Measurements from ENCODE around the gene ACSL5.
A peak's percentile ranks its signal among the peaks of the same experiment; 100 is the strongest.

Gene ACSL5

DNA sequence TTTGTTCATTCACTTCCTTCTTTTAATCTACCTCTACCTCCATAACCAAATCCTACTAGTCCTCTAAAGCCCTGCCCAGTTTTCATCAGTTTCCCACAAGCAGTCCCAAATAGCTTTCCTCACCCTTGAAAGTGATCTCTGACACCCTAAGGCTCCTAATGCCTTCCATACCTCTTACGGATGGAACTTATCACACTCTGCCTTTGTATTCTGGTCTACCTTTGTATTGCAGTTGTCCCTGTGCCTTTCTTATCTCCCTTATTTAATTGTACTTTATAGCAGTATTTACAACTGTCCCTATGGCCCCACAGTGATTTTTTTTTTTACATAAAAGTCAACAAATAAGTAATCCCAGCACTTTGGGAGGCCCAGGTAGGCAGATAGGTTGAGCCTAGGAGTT lies 33.8 kb downstream of the ACSL5 start:
- no peak for DNase-seq (ENCODE audit: low read depth)

- DNase-seq (ENCODE audit: low read depth), result no peak
These were observed 35.4 kb downstream of the ACSL5 start for GRCh38 chr10:112409299-112409698.

- no peak for DNase-seq (ENCODE audit: low read depth)
These were observed 35.8 kb downstream of the ACSL5 start for GRCh38 chr10:112409755-112410154.

DNA sequence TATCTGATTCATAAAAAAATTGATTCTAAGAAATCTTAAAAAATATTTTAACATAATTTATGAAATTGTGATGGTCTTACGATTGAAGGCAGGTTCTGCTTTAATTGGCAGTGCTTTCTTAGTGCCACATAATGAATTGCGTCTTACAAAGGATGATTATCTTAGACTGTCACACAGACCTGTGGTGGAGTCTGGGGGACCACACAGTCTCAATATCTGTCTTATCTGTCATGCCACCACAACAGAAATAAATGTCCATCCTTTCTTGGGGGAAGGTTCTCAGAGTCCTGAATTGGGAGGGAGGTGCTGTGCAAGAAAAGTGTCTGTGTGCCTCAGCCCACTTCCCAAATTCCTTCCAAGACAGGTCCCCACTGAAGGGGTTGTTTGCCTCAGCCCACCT lies 38.8 kb downstream of the ACSL5 start:
- no peak for DNase-seq (ENCODE audit: low read depth)

DNA sequence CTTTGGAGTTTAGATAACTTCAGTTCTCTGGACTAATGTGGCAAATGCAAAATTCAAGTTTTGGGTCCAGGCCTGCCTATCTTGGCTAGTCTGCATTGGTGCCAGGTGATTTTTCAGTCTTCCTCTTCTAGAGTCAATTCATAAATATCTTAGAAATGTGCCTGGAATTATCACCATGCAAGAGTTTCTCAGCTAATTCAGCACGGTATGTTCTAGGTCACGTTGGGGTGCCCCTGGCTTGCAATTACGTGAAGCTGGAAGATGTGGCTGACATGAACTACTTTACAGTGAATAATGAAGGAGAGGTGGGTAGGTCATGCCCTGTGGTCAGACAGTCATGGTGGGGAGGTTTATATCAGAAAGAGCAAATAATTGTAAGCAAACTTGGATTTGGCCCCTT lies 47.8 kb downstream of the ACSL5 start:
- no peak for DNase-seq (ENCODE audit: low read depth)

- no peak for DNase-seq (ENCODE audit: low read depth)
These were observed 50.7 kb downstream of the ACSL5 start for GRCh38 chr10:112424651-112425050.

DNA sequence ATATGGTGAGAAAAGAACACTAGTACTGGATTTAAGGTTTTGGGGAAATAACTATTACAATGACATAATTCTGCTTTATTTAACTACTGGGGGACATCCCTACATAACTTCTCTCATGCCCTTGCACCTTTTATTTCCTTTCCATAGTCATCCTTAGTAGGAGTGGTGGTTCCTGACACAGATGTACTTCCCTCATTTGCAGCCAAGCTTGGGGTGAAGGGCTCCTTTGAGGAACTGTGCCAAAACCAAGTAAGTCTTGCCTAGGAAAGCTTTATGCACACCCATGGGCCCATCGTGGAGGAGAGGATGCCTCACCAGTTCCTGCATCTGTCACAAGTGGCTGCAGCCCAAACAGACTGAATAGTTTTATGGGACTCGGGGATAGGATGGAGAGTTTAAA lies 52.2 kb downstream of the ACSL5 start:
- no peak for DNase-seq (ENCODE audit: low read depth)

- no peak for DNase-seq (ENCODE audit: low read depth)
These were observed 55.2 kb downstream of the ACSL5 start for GRCh38 chr10:112429147-112429546.

DNA sequence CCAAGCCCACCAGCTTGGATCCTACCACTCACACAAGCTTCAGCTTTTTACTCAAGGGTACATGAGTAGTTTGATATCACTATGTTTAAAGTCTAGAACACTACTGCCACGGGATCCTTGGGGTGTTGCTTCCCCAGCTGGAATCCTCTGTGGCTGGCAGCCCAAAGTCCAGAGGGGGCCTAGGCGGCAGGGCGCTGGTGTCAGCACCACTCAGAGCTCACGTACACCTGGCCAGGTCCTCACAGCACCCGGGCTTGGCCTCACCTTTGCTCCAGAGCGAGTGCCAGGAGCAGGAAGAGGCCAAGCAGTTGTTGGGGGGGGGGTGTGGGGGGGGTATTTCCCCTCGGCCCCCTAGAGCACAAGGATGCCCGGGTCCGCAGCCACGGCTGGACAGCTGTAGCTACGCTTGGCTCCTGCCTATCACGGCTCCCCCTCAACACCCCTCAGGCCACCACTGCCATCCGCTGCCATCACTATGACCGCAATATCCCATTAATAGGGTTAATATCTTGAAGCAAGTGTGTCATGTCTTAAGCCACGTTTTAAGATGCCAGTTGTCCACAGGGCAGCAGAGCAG lies 55.8 kb downstream of the ACSL5 start:
- no peak for DNase-seq (ENCODE audit: low read depth)

DNA sequence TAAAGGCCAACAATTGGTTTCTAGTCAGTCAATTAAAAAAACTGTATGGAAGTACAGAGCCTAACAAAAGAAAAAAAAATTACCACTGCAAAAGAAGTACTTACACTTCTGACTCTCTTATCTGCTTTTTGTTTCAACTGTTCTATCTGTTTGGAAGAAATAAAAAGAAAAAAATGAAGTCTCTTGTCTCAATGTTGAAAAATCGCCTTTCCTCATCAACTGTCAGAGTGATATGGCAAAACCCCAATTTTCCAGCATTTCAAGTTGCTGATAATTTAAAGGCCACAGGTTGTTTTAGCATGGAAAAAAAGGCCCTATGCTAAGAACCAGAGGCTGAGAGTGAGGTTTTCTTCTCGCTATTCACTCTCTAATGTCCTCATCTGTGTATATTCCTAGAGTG lies 59.2 kb downstream of the ACSL5 start:
- no peak for DNase-seq (ENCODE audit: low read depth)

GRCh38 chr10:112434988-112435619 lies 61.2 kb downstream of the ACSL5 start:
- DNase-seq (ENCODE audit: low read depth), result no peak

DNA sequence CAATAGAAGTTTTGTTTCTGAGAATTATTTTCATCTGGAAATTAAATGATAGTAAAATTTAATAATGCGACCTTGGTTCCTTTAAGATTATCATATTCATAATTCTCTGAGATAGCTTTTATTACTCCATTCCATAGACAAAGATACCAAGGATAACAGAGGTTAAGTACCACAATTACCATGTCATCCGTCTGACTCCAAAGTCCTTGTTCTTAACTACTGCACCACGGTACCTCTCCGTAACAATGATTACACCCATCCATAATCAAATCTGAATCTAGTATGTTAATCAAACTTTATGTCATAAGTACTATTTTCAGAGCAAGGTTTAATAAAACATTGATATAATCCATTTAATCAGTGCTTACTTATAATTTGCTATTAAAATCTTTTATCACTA lies 64.4 kb downstream of the ACSL5 start:
- DNase-seq (ENCODE audit: low read depth), result no peak

DNA sequence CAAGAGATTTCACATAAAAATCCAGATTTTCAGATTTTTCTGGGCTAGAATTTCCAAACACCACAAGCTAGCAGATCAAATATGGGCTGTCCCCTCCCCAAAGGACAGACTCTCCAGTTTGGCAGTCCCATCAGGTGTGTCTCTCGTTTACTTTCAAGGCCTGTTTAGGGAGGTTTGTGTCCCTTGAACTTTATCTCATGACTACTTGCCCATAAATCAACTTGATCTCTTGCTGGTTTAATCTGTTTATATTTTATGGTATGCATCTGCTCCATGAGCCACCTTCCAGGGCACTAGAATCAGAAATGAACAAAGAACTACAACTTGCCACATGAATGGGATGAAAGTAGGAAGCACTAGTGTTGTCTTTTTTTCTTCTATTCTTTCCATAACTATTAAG lies 67.6 kb downstream of the ACSL5 start:
- DNase-seq (ENCODE audit: low read depth), result no peak

DNA sequence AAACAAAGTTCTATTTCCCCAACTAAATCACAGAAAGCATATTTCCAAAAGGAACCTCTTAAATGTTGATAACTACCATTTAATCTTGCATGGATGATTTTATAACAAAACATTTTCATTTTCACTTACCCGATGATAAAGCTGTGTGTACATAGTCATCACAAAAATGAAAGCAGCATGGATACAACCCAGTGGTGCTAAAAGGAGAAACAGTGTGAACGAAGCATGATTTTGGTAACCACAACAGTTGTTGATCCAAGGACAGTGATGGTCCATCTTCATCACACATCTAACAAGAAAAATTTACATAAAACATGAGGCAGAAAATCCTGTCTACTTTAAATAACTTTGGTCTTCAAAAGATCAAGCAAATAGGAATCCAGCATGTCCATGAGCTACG lies 68.1 kb downstream of the ACSL5 start:
- DNase-seq (ENCODE audit: low read depth), result no peak

DNA sequence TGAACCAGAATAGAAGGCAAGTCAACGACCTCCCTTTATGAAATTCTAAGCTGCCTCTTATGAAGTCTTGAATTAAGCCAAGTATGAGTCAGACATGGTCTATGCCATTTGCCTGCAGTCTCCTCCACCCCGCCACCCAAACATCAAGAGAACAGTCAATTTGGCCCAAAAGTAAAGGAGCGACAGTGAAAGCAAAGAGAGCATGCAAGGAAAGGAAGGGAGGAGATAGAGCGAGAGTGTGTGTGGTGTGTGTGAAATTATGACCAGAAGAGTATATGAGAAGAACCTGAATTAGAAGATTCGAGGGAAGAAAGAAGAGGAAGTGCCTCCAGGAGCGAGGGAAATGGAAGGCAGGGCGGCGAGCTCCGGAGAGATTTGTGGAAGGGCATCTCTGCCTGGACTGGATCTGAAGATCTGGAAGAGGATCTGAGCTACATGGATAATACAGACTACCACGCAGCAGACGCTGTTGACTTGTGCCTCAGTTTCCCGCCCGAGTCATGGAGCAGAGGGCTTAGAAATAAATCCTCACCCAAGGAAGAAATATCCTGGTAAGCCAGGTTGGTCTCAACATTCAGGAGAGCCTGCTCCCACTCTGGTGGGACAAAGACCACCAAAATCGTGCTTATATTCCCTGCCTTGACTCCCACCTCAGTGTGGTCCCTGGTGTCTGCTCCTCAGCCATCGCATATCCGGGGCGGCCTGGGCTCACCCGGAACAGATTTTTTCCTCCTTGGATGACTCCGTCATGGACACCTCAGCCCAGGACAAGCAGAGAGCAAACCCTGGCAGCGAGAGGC lies 72.3 kb downstream of the ACSL5 start:
- no peak for DNase-seq (ENCODE audit: low read depth)

DNA sequence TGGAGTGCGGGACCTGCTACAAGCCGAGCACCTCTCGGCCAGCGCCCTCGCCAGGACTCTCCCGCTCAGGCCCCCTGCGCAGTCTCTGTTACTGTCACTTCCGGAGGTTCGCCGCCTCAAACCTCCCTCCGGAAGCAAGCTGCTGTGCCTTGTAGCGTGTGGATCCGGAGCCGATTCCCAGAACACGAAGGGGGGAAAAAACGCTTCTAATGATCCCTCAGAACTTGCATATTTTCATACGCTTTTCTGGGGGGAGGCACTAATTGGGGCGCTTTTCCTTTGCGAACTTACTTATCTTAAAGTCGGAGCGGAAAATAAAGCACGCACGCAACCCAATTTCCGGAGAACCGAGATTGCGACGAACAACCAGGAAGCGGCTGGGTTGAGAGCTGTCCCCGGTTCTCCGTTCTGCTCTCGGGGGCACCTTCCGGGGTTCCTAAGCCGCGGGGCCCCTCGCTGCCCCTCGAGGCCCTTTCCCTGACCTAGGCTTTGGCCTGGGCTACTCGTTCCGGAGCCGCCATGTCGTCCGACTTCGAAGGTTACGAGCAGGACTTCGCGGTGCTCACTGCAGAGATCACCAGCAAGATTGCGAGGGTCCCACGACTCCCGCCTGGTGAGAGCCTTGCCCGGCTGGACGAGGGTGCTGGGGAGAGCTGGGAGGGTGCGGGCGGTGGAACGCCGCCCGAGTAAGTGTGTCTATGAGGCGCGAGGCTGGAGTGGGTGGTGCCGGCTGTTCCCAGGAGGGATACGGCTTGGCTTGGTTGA lies 73.1 kb downstream of the ACSL5 start, which contains the start of the genes VTI1A and ZDHHC6:
Gene VTI1A (plus strand): TSS at position 361 of the 765 bp plus-strand sequence. CDS start 159 bp downstream, at position 520.
Gene ZDHHC6 (minus strand): TSS at position 60 of the 765 bp plus-strand sequence. CDS start 1,478 bp downstream, outside the sequence.
- peak; percentile 75 for DNase-seq (ENCODE audit: low read depth)

GRCh38 chr10:112447620-112447928 lies 73.7 kb downstream of the ACSL5 start:
- no peak for DNase-seq (ENCODE audit: low read depth)

GRCh38 chr10:112448888-112449287 lies 75.0 kb downstream of the ACSL5 start:
- no peak for DNase-seq (ENCODE audit: low read depth)

- no peak for DNase-seq (ENCODE audit: low read depth)
These were observed 81.2 kb downstream of the ACSL5 start for GRCh38 chr10:112454910-112455779.

GRCh38 chr10:112456533-112456932 lies 82.6 kb downstream of the ACSL5 start:
- DNase-seq (ENCODE audit: low read depth), result no peak

DNA sequence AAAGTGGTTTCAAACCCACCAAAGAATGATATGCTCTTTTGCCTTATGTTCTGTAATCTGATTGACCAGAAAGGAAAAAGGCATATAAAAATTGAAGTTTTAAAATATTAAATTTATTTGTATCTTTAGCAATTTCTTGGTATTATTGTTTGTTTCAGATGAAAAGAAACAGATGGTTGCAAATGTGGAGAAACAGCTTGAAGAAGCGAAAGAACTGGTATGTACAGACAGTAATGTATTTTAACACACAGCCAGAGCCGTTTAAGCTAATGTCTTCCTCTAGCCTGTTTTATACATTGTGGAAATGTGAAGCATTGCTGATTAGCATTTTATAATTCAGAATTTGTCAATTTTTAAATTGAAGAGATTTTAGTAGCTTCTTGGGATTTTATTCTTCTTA lies 86.5 kb downstream of the ACSL5 start:
- DNase-seq (ENCODE audit: low read depth), result no peak

All from activated T-helper 9 cell treated with anti-CD3 and anti-CD28 coated beads, Interleukin-2, amount 50 U/mL, for 16 hours (primary cell).